K562 (cell line): ENCODE data around the gene INCENP.

Source experiments
- NBN ChIP-seq: fragments of 450-650 bp; IDR thresholded peaks from 2 replicates; pipeline ENCODE4 v1.6.1; 2016; ENCODE audit warnings: low read depth, mild to moderate bottlenecking
- SMAD1 ChIP-seq: fragments of 150-350 bp; IDR thresholded peaks from 2 replicates; pipeline ENCODE4 v1.6.1; 2014; ENCODE audit warnings: low read length, low read depth; ENCODE audit not compliant: partially characterized antibody

DNA sequence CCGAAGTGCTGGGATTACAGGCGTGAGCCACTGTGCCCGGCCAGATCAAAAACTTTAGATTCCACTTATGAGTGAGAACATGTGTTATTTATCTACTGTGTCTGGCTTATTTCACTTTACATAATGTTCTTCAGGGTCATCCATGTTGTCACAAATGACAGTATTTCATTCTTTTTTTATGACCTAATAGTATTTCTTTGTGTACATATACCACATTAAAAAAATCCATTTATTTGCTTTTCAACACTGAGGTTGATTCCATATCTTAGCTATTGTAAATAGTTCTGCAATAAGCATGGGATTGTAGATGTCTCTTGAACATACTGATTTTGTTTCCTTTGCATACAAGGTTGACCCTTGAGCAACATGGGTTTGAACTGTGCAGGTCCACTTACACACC is 53.0 kb downstream of the INCENP start:
- no peak for TF ChIP-seq NBN
- TF ChIP-seq SMAD1: no peak
